GM12873 (cell line): ENCODE measurements around the gene NFKBIE.

Source experiments
- CTCF ChIP-seq: IDR thresholded peaks from 2 replicates; pipeline ENCODE4 v1.5.1; 2012; ENCODE audit warnings: low read depth, mild to moderate bottlenecking, moderate library complexity, low read length, control low read depth; ENCODE audit not compliant: insufficient read depth; ENCODE audit errors: missing control alignments

NFKBIE gene

GRCh38 chr6:44284121-44284520 lies 18.8 kb upstream of the NFKBIE start:
- no peak for TF ChIP-seq CTCF

- no peak for TF ChIP-seq CTCF
Observed at GRCh38 chr6:44278774-44279697, 13.7 kb upstream of the NFKBIE start.

- no peak for TF ChIP-seq CTCF
Observed at GRCh38 chr6:44278315-44278714, 13.0 kb upstream of the NFKBIE start.

GRCh38 chr6:44277763-44278162 lies 12.4 kb upstream of the NFKBIE start:
- no peak for TF ChIP-seq CTCF

- no peak for TF ChIP-seq CTCF
Observed at GRCh38 chr6:44276667-44277640, 11.6 kb upstream of the NFKBIE start.

GRCh38 chr6:44275749-44276648 lies 10.6 kb upstream of the NFKBIE start:
- no peak for TF ChIP-seq CTCF
